Gastrocnemius medialis (tissue), 4 donors: ENCODE measurements around the gene LHPP.

Source experiments
- POLR2A ChIP-seq, 2 donors: fragments of 450-650 bp; IDR thresholded peaks; one replicate each; pipeline ENCODE4 v1.6.1; 2017; ENCODE audit warnings: antibody characterized with exemption in 2 of 2, mild to moderate bottlenecking in 2 of 2, moderate library complexity in 2 of 2
- TF ChIP-seq, protein P1 (sequence below), 5 experiments: fragments of 450-650 bp in 3 of 5; fragments of 200-600 bp in 2 of 5; sonication (generic) in 2 of 5; IDR thresholded peaks in 4 of 5; conservative IDR thresholded peaks in 1 of 5; 1 replicate in 4 of 5; 2 replicates in 1 of 5; pipeline ENCODE4 v1.5.1; 2016 to 2019; ENCODE audit warnings: antibody characterized with exemption in 5 of 5, mild to moderate bottlenecking in 3 of 5, moderate library complexity in 3 of 5

DNA sequence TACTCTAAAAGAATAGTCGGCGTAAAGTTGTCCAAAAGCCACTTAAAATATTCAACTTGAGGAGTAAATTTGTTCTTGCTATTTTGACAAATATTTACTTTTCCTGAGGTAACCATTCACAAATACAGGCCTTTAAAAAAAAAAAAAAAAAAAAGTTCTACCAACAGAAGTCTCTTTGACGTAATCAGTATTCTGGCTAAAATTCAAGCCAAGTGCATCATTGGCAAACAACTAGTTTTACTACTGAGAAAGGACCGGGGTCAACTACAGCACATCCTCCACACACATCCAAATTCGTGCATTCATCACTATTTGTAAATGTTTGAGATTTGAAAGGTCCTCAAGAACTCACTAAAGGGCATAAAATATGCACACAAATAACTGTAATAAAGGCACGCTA is 44.9 kb upstream of the LHPP start:
- TF ChIP-seq, protein P1, sequence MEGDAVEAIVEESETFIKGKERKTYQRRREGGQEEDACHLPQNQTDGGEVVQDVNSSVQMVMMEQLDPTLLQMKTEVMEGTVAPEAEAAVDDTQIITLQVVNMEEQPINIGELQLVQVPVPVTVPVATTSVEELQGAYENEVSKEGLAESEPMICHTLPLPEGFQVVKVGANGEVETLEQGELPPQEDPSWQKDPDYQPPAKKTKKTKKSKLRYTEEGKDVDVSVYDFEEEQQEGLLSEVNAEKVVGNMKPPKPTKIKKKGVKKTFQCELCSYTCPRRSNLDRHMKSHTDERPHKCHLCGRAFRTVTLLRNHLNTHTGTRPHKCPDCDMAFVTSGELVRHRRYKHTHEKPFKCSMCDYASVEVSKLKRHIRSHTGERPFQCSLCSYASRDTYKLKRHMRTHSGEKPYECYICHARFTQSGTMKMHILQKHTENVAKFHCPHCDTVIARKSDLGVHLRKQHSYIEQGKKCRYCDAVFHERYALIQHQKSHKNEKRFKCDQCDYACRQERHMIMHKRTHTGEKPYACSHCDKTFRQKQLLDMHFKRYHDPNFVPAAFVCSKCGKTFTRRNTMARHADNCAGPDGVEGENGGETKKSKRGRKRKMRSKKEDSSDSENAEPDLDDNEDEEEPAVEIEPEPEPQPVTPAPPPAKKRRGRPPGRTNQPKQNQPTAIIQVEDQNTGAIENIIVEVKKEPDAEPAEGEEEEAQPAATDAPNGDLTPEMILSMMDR (IDR thresholded peaks at IDR 0.05 in 4 of 5, conservative IDR thresholded peaks at IDR 0.05 in 1 of 5) = no peak
- no peak for TF ChIP-seq POLR2A (IDR thresholded peaks at IDR 0.05)
